ENCODE measurements around the gene CNNM4. TPM values are rescaled to one million over a fixed set of nuclear protein-coding genes. Genes with fewer than 3 reads are reported as not detected.

Gene CNNM4
- polyA plus RNA-seq, 1 donor from 2014 or later, result 7.5 TPM

DNA sequence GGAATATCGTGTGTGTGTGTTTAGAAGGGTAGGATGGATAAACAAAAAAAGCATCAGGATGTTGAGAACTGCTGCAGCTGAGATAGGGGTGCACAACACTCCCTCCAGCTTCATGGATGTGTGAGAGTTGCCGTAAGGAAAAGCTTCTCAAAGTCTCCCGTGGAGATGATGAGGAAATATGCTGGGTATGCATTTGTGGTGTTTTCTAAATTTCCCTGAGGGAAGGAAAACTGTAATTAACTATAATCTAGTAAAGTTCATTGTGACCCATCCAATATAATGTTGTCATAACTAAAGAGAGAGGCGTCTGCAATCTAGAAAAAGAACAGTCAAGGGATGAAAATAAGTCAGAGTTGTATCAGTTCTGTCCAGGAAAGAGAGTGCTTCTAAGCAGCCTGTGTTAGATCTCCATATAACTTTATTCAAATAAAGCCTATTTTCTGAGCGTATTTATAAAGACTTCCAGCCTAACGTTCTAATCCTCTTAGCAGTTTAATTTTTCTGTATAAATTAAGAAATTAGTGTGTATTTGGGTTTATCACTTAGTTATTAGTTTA is 13.6 kb upstream of the CNNM4 start:
- Histone ChIP-seq H3K4me2 (ENCODE audit: low read length) (no peak overlapping the region), H3K4me3 (ENCODE audit: low read length) (no peak overlapping the region), H3K36me3 (ENCODE audit: insufficient read depth, low read length) (no peaks in the 10 kb centered on the region), H3F3A (ENCODE audit: insufficient read depth, low read length, poor library complexity, severe bottlenecking) (no peaks in the 10 kb centered on the region), H3K9me2 (ENCODE audit: insufficient read depth, low read length) (no peaks in the 10 kb centered on the region), H3K27me3 (ENCODE audit: insufficient read depth, low read depth, low read length) (no peaks in the 10 kb centered on the region), H4K20me1 (ENCODE audit: insufficient read depth) (no peaks in the 10 kb centered on the region), H3K9ac (ENCODE audit: low read length) (no peak overlapping the region), H3K9me3 (ENCODE audit: low read length) (no peaks in the 10 kb centered on the region), H3K27ac (ENCODE audit: low read length) (no peak overlapping the region), H3K79me2 (replicated peaks; ENCODE audit: insufficient read depth, low read length) (no peaks in the 10 kb centered on the region), H2AFZ (ENCODE audit: low read depth, low read length) (no peak overlapping the region)
- TF ChIP-seq MXI1 (conservative IDR thresholded peaks at IDR 0.05; ENCODE audit: poor library complexity, severe bottlenecking) (no peak), POLR2AphosphoS5 (IDR thresholded peaks at IDR 0.05) (no peak), EZH2 (IDR thresholded peaks at IDR 0.05; ENCODE audit: borderline replicate concordance, insufficient read depth, low read length, poor library complexity, severe bottlenecking) (no peak), SMC3 (conservative IDR thresholded peaks at IDR 0.05; ENCODE audit: poor library complexity) (no peak), RAD21 (conservative IDR thresholded peaks at IDR 0.05) (no peak), EP300 (conservative IDR thresholded peaks at IDR 0.05; ENCODE audit: poor library complexity, severe bottlenecking) (no peak), TAF1 (IDR thresholded peaks at IDR 0.05; ENCODE audit: low read depth) (no peak)
- TF ChIP-seq, protein P1, sequence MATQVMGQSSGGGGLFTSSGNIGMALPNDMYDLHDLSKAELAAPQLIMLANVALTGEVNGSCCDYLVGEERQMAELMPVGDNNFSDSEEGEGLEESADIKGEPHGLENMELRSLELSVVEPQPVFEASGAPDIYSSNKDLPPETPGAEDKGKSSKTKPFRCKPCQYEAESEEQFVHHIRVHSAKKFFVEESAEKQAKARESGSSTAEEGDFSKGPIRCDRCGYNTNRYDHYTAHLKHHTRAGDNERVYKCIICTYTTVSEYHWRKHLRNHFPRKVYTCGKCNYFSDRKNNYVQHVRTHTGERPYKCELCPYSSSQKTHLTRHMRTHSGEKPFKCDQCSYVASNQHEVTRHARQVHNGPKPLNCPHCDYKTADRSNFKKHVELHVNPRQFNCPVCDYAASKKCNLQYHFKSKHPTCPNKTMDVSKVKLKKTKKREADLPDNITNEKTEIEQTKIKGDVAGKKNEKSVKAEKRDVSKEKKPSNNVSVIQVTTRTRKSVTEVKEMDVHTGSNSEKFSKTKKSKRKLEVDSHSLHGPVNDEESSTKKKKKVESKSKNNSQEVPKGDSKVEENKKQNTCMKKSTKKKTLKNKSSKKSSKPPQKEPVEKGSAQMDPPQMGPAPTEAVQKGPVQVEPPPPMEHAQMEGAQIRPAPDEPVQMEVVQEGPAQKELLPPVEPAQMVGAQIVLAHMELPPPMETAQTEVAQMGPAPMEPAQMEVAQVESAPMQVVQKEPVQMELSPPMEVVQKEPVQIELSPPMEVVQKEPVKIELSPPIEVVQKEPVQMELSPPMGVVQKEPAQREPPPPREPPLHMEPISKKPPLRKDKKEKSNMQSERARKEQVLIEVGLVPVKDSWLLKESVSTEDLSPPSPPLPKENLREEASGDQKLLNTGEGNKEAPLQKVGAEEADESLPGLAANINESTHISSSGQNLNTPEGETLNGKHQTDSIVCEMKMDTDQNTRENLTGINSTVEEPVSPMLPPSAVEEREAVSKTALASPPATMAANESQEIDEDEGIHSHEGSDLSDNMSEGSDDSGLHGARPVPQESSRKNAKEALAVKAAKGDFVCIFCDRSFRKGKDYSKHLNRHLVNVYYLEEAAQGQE (IDR thresholded peaks at IDR 0.05; ENCODE audit: borderline replicate concordance), result no peak
- TF ChIP-seq, protein P2, sequence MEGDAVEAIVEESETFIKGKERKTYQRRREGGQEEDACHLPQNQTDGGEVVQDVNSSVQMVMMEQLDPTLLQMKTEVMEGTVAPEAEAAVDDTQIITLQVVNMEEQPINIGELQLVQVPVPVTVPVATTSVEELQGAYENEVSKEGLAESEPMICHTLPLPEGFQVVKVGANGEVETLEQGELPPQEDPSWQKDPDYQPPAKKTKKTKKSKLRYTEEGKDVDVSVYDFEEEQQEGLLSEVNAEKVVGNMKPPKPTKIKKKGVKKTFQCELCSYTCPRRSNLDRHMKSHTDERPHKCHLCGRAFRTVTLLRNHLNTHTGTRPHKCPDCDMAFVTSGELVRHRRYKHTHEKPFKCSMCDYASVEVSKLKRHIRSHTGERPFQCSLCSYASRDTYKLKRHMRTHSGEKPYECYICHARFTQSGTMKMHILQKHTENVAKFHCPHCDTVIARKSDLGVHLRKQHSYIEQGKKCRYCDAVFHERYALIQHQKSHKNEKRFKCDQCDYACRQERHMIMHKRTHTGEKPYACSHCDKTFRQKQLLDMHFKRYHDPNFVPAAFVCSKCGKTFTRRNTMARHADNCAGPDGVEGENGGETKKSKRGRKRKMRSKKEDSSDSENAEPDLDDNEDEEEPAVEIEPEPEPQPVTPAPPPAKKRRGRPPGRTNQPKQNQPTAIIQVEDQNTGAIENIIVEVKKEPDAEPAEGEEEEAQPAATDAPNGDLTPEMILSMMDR (IDR thresholded peaks at IDR 0.05; ENCODE audit: poor library complexity, severe bottlenecking), result no peak

DNA sequence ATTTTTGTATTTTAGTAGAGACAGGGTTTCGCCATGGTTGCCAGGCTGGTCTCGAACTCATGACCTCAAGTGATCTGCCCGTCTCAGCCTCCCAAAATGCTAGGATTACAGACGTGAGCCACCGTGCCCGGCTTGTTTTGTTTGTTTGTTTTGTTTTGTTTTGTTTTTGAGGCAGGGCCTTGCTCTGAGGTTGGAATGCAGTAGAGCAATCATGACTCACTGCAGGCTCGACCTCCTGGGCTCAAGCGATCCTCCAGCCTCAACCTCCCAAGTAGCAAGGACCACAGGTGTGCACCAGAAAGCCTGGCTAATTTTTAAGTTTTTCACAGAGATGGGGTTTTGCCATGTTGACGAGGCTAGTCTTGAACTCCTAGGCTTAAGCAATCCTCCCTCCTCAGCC is 8.9 kb upstream of the CNNM4 start:
- H3K79me2 ChIP-seq (replicated peaks; ENCODE audit: insufficient read depth, low read length), result no peaks in the 10 kb centered on the region
- H3F3A ChIP-seq (ENCODE audit: insufficient read depth, low read length, poor library complexity, severe bottlenecking), result no peaks in the 10 kb centered on the region
- H3K36me3 ChIP-seq (ENCODE audit: insufficient read depth, low read length), result no peaks in the 10 kb centered on the region
- H3K9ac ChIP-seq (ENCODE audit: low read length), result no peak overlapping the region
- no peak for TF ChIP-seq EP300 (conservative IDR thresholded peaks at IDR 0.05; ENCODE audit: poor library complexity, severe bottlenecking)
- no peak overlapping the region for H3K27ac ChIP-seq (ENCODE audit: low read length)
- H3K27me3 ChIP-seq (ENCODE audit: insufficient read depth, low read depth, low read length), result no peaks in the 10 kb centered on the region
- no peaks in the 10 kb centered on the region for H4K20me1 ChIP-seq (ENCODE audit: insufficient read depth)
- no peaks in the 10 kb centered on the region for H3K9me3 ChIP-seq (ENCODE audit: low read length)
- no peak overlapping the region for H2AFZ ChIP-seq (ENCODE audit: low read depth, low read length)
- no peak overlapping the region for H3K4me3 ChIP-seq (ENCODE audit: low read length)
- H3K4me2 ChIP-seq (ENCODE audit: low read length), result no peak overlapping the region
- no peaks in the 10 kb centered on the region for H3K9me2 ChIP-seq (ENCODE audit: insufficient read depth, low read length)
